HG02970 (cell line): ENCODE measurements around the gene LRRTM4.

ENCODE experiments used
- ATAC-seq: cut with Tn5 transposase; IDR thresholded peaks from one replicate; pipeline ENCODE4 v1.9.1; 2021; ENCODE audit warnings: mild to moderate bottlenecking, moderate library complexity, moderate number of reproducible peaks; ENCODE audit not compliant: unreplicated experiment, low FRiP score

Gene LRRTM4

GRCh38 chr2:77013457-77013856, 508.7 kb downstream of the LRRTM4 start:
- ATAC-seq = no peak

GRCh38 chr2:77009307-77009706, 512.9 kb downstream of the LRRTM4 start:
- no peak for ATAC-seq

- ATAC-seq = no peak
These were observed 513.3 kb downstream of the LRRTM4 start for GRCh38 chr2:77008853-77009252.

- no peak for ATAC-seq
These were observed 514.5 kb downstream of the LRRTM4 start for GRCh38 chr2:77007686-77008085.

GRCh38 chr2:77005522-77005921, 516.7 kb downstream of the LRRTM4 start:
- ATAC-seq = no peak

- no peak for ATAC-seq
These were observed 520.3 kb downstream of the LRRTM4 start for GRCh38 chr2:77001895-77002294.

- no peak for ATAC-seq
These were observed 523.5 kb downstream of the LRRTM4 start for GRCh38 chr2:76998704-76999103.

- ATAC-seq = no peak
These were observed 524.0 kb downstream of the LRRTM4 start for GRCh38 chr2:76998152-76998551.

GRCh38 chr2:76997296-76997695, 524.9 kb downstream of the LRRTM4 start:
- no peak for ATAC-seq

- no peak for ATAC-seq
These were observed 536.6 kb downstream of the LRRTM4 start for GRCh38 chr2:76985387-76986136.

- ATAC-seq = no peak
These were observed 537.8 kb downstream of the LRRTM4 start for GRCh38 chr2:76984359-76984758.

GRCh38 chr2:76980067-76980787, 541.9 kb downstream of the LRRTM4 start:
- ATAC-seq = no peak

- no peak for ATAC-seq
These were observed 544.1 kb downstream of the LRRTM4 start for GRCh38 chr2:76977846-76978727.

GRCh38 chr2:76975752-76976151, 546.4 kb downstream of the LRRTM4 start:
- no peak for ATAC-seq

- ATAC-seq = no peak
These were observed 548.6 kb downstream of the LRRTM4 start for GRCh38 chr2:76973610-76974009.

GRCh38 chr2:76965772-76966171, 556.4 kb downstream of the LRRTM4 start:
- no peak for ATAC-seq

- no peak for ATAC-seq
These were observed 563.4 kb downstream of the LRRTM4 start for GRCh38 chr2:76958749-76959148.

GRCh38 chr2:76953733-76954347, 568.3 kb downstream of the LRRTM4 start:
- ATAC-seq = no peak

- no peak for ATAC-seq
These were observed 575.5 kb downstream of the LRRTM4 start for GRCh38 chr2:76946631-76947145.

- ATAC-seq = no peak
These were observed 581.6 kb downstream of the LRRTM4 start for GRCh38 chr2:76940559-76940958.
